Epithelial cell of esophagus (primary cell): ENCODE measurements around the gene PCNT.

ENCODE experiments used
- DNase-seq: peaks from one replicate; pipeline ENCODE4 v3.0.0; 2010; ENCODE audit warnings: low read depth
- H3K4me3 ChIP-seq: 2 replicates; pipeline ENCODE4 v1.5.1; 2011; ENCODE audit warnings: mild to moderate bottlenecking, low read length, control low read depth
- CTCF ChIP-seq: IDR thresholded peaks from 2 replicates; pipeline ENCODE4 v1.5.1; 2011; ENCODE audit warnings: low read depth, mild to moderate bottlenecking, low read length, control low read depth, inconsistent platforms; ENCODE audit not compliant: insufficient read depth; ENCODE audit errors: missing control alignments

PCNT gene

DNA sequence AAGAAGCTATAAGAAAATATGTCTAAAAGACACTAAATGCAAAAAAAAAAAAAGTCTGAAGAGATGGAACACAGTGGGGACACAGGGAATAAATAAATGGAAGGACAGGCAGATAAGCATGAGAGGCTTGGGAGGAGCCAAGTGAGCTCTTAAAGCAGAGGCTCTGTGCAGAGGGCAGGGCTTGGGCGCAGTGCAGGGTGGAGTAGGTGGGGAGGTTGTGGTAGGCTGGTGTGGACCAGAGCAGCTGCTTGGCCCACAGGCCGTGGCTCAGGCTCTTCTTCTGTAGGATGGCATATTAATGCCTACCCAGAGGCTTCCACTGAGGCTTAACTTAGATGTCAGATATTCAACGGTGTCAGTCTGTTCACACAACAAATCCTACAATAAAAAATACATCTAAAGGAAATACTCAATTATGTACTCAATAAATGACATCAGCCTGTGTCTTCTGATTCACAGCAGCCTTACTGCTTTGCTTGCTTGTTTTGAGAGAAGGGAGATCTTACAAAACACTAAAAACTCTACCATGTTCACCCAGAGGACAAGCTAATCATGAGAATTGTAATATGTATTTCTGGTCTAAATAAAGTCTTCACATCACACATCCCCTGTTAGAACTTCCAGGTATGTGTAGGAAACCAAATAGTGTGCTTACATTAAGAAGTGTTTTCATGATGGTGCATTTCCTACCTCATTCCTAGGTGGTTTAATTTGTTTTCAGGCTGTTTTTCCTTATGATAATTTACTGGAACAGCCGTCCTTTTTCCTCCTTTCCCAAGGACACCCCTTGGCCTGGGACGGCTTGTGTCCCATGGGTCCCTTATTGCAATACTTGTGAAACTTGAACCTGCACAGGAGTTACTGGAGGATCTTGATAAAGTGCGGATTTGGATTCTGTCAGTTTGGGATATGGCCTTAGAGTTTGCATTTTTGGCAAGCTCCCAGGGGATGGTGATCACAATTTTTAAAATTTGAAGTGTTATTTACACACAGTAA is 159.6 kb downstream of the PCNT start:
- no peak for DNase-seq
- no peak for TF ChIP-seq CTCF
- no peak overlapping the region for H3K4me3 ChIP-seq

DNA sequence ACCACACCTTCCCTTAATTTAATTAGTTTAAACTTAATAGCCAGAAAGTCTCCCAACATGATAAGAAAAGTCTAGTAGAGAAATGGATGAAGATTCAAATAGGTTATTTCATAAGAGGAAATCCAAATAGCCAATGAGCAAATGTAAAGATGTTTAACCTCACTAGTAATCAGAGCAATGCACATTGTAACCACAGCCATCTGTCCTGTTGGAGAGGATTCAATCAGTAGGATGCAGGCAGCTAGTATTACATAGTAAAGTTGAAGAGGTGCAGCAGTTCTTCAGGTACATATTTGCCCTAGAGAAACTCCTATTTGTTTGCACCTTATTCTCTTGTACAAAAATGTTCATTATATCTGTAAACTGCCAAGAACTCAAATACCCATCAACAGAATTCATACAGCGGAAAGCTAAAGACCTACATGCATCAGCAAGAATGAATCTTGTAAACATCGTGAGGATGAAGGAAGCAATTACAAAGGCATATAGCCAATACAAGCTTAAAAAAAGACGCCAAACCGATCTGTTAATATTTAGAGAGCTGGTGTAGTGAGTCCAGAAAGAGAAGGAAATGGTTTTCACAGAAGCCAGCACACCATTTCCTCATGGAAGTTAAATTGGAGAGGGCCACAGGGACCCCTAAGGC is 162.6 kb downstream of the PCNT start:
- no peak overlapping the region for H3K4me3 ChIP-seq
- no peak for TF ChIP-seq CTCF
- DNase-seq: no peak

GRCh38 chr21:46489162-46489663 is 165.3 kb downstream of the PCNT start:
- TF ChIP-seq CTCF: no peak
- H3K4me3 ChIP-seq: no peak overlapping the region
- no peak for DNase-seq

DNA sequence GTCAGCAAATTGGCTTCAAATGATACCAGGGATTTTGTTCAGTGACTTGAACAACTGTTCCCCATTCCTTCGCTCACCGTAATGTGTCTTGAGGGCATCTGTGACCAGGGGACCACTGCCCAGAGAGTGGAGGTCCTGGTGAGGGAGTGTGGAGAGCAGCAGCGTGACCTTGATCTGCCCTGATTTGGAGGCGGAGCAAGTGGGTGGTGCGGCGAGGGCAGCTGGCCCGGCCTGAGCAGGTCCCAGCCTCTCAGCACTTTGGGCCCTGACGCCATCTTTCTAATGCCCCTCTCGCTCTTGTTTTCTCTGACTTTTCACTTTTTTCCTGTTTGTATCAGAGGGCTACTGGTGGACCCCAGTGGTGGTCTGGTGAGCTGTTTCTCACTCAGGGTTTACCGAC is 165.8 kb downstream of the PCNT start:
- H3K4me3 ChIP-seq: no peak overlapping the region
- DNase-seq: no peak
- TF ChIP-seq CTCF: no peak

DNA sequence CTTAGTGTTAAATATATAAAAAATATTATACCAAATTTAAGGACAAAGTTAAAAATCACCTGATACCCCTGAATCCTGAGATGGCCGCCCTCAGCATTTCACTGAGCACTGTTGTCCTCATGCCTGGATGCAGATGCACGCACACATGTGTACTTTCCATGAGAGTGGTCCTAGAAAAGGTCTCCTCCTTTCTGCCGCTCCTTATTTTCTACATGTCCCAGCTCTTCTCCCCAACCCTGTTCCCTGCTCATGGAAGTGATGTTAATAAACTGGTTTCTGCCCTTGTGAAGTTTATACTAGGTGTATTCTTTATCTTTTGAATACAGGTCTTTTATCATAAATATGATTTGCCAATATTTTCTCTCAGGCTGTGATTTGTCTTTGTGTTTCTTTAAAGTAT is 167.6 kb downstream of the PCNT start:
- no peak for TF ChIP-seq CTCF
- H3K4me3 ChIP-seq: no peak overlapping the region
- no peak for DNase-seq

GRCh38 chr21:46492851-46493250 is 168.9 kb downstream of the PCNT start:
- no peak for DNase-seq
- no peak for TF ChIP-seq CTCF
- H3K4me3 ChIP-seq: no peak overlapping the region
